HuH-7.5 (cell line): ENCODE measurements around the gene NR5A2.
"Not testable (repeated sequence)": the region's sequence is repeated elsewhere in the genome, so short reads cannot be mapped to it uniquely, and the experiment has no call there.

Experiments
- DNase-seq: peaks from one replicate; pipeline ENCODE4 v3.0.0; 2011; ENCODE audit warnings: low spot score

Gene NR5A2

DNA sequence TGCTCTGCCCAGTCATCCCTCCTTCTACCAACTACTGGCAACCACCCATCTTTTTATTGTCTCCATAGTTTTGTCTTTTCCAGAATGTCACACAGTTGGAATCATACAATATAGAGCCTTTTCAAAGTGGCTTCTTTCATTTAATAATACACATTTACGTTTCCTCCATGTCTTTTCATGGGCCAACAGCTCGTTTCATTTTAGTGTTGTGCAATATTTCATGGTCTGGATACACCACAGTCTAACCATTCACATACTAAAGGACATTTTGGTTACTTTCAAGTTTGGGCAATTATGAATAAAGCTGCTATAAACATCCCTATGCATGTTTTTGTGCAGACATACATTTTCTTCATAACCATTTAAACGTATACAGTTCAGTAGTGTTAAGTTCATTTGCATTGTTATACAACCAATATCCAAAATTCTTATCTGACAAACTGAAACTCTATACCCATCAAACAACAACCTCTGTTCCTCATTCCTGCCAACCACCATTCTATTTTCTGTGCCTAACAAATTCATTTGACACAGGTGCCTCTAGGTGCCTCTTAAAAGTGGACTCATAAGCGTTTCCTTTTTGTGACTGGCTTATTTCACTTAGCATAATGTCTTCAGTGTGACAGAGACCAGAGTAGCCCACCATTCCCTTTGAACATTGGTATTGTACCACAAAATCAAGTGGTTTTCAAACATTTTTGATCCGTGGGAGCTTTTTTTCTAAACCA is 138.1 kb downstream of the NR5A2 start:
- no peak for DNase-seq

DNA sequence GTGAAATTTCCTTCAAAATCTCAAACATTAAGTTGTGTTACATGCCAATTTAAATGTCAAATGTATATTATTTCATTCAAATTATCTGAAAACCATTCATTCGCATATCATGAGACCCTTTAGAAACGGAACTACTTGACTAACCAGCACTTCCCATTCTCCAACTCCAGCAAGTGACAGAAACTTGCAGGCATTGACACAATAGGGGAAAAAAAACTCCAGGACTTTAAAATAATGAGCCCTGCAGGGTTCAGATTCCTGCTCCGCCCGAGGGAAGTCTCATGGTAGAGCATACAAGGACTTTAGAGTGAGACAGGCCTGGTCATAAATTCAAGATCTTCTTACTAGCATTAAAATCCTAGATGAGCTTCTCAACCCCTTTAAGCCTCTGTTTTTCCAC is 138.9 kb downstream of the NR5A2 start:
- DNase-seq = no peak

DNA sequence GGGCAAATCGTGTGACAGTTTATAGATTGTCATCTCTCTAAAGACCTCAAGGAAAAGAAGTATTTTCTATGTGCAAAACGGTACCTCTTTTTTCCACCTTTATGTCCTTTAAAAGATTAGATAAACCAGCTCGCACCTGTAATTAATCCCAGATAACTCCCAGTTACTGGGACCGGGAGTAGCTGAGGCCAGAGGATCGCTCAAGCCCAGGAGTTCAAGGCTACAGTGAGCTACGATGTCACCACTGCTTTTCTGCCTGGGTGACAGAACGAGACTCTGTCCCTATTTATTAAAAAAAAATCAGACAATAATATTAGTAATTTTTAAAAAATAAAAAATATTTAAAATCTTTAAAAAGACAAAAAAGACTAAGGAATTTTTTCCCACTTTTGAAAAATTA is 141.4 kb downstream of the NR5A2 start:
- DNase-seq = no peak

DNA sequence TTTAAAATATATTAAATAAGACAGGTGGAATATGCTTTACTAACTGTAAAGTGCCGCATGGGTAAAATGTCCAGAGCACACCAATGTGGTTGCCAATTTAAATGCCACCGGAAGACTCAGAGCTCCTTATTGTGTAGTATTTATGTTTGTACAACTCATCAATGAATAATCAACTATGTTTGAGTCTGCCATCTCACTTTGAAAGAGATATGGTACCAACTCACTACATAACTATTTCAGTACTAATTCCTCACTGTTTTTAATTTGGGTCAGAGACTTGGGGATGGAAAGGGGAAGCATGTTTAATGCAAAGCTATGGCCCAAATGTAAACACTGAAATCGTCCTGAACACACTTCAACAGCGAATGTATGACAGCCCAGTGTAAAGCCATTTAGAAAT is 144.8 kb downstream of the NR5A2 start:
- no peak for DNase-seq

DNA sequence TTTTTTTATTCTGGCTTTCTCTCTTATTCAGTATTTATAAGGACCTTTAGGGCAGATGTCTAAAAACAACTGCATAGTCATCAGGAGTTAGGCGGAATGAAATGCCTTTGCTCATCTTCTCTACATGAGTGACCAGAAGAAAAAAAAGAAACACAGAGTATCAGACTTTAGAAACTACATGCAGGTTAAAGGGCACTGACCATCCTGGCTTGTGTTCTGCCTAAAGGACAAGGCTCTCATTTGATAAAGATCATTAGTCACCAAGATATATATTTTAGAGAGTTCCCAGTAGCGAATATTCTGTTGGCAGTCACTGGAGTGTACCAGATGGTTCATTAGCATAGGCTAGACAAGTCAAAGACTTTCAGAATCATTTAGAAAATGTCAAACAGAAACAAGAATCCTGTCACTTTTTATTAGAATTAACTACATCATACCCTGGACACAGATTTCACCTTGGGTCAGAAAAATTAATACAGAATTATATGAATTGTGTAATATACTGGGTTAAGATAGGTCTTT is 145.6 kb downstream of the NR5A2 start:
- DNase-seq = no peak

DNA sequence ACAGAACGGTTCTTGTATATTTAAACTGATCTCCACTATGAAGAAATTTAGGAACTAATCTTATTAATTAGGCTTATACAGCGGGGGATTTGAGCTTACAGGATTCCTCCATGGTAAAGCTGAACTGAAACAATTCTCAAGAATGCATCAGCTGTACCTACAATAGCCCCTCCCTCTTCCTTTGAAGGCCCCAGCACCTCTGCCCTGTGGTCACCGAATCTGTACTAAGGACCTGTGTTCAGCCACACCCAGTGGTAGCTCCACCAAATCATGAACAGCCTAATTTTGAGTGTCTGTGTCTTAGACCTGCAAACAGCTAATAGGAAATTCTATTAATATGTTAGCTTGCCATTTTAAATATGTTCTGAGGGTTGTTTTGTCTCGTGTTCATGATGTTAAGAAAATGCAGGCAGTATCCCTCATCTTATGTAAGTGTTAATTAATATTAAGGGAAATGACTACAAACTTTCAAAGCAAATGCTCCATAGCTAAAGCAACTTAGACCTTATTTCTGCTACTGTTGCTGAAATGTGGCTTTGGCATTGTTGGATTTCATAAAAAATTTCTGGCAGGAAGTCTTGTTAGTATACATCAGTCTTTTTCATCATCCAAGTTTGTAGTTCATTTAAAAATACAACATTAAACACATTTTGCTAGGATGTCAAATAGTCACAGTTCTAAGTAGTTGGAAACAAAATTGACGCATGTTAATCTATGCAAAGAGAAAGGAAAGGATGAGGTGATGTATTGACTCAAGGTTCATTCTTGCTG is 147.2 kb downstream of the NR5A2 start:
- DNase-seq = no peak

DNA sequence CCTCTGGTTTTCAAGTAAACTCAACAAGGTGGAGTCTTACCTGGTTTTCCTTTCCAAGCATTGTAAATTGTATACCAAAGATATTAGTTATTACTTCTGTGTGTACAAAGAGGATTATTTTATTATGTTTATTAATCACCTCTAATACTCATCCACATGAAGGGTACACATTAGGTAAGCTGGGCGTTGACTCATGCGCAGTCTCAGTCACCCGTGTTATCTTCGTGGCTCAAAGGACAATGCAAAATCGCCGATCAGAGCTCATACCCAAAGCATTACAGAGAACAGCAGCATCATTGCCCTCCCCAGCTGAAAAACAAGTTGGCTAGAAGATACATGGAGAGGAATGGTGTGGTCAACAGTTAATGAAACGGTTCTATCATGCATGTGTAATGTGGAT is 148.7 kb downstream of the NR5A2 start:
- DNase-seq = no peak

DNA sequence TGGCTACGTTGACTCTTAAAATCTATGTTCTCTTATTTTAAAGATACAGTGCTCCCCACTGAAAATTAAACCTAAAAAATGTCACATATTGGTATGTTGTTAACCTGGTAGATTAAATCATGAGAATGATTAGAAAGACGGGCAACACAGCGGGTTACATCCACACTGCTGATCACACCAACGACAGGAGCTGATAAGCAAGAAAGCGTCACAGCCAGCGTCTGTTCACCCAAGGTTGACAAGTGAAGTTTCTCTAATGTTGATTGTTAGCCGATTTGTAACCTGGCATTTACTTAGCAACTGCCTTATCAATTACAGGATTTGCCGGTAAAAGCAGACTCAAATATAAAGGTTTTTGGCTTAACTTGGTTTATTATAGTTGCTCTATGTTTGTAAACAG is 149.3 kb downstream of the NR5A2 start:
- no peak for DNase-seq

DNA sequence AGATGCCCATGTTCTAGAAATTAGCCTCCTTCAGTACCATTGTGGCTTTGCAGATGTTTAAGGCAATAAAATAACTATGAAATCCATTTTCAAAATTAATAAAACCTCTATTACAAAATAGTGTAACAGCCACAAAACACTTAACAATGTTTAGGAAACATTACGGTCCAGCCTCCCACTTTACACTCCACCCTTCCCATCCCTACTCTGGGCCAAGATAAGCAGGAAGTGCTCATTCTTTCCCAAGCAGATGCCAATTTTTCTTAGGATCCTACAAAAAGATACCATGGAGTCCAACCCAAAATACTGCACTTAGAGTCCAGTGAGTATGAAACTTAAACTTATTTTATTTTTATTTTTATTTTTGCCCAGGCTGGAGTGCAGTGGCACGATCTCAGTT is 150.8 kb downstream of the NR5A2 start:
- DNase-seq = no peak

DNA sequence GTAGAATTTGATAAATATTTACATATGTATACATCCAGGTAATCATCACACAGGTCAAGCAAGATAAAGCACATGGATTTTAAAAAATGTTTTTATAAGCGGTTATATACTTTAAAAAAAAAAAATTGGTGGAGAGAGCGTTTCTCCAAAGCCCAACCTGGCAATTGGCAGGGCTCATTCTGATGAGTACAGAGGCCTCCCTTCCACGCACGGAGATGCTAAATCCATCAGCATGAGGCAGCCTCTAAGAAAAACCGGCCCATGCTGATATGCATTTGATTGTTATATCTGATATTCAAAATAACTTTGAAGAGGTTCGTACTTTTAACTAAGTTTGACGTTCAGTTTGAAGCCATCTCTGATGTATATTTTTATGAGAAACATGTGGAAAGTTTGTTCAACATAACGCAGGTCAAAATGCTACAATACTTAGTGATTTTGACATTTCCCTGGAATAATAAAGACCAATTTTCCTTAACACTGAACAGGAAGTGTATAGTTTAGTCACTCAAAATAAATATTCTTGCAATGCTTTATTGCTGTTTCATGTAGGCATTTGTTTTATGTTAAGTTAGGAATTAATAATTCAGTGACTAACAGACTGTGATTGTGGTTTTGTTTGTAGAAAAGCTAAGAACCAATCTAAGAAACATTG is 151.7 kb downstream of the NR5A2 start:
- no peak for DNase-seq

DNA sequence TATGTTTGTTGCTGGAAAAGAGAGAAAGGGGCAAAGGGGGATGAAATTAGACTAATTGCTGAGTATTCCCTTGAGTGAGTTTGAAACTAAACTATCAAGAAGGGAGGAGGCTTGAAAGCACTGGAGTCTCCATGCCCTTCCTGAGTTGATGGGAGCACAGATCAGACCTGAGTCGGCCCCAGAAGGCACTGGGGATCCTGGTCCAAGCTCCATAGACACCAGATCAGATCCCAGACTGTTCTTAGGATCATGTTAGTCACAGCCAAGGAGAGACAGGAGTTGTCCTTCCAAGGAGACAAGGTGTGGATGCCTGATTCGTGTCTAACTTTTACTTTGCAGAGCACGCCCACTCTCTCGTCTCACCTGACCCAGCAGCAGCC is 152.3 kb downstream of the NR5A2 start:
- no peak for DNase-seq

DNA sequence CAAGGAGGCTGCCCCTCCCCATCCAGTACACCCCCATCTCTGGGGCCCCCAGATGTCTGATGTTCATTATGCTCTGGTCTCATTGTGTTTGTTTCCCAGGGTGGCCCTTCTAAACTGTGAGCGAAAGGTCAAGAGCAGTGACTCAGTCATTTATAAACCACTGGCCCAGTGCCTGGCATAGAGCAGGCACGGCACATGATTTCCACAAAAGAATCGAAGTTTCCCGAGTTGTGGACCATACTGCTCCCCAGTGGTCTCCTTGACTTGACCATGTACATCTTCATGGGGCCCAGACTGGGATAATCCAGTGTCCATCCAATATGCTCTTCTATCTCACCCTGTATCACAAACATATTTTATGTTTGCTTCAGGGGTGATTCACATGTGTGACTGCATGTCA is 153.3 kb downstream of the NR5A2 start:
- DNase-seq = no peak

DNA sequence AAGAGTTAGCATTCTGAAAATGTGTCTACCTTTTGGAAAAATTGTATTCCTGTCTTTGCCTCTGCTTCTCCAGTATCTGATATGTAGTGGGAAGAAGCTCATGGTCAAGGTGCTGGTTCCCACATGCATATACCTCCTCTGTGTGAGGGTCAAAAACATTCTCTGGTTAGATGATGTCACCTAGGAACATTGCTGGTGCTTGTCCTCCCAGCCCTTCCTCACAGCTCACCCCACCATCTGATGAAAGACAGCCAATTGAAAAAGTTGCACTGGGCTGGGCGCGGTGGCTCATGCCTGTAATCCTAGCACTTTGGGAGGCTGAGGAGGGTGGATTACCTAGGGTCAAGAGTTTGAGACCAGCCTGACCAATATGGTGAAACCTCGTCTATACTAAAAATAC is 154.4 kb downstream of the NR5A2 start:
- no peak for DNase-seq

DNA sequence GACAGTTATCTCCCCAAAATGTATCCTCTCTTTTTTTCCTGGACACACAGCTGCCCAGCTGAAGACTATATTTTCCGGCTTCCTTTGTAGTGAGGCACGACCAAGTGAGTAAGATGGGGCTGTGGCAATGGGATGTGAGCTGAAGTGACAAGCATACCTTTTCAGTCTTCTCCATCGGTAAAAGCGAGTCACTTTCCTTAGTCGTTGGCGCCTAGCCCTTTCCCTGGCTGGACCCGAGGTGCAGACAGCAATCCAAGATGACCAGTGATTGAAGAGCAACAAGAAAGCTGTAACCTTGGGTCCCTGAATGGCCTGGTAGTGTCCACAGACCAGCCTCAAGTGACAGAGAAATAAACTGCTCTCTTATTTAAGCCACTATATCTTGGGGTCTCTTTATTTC is 155.2 kb downstream of the NR5A2 start:
- DNase-seq = no peak

DNA sequence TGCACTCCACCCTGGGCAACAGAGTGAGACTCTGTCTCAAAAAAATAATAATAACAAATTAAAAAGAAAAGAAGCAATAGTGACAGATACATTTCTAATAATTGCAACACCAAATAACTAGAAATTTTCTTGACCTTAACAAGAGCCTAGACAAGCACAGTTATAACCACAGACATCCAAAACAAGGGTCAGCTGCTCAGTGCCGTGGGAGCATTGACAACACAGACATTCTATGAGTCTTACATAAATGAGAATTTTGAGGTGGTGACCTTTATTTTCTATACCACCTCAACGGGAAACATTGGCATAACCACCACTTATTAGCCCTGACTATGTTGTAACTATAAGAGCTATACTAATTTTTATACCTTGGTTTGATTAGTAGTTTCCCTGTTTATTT is 156.1 kb downstream of the NR5A2 start:
- no peak for DNase-seq

DNA sequence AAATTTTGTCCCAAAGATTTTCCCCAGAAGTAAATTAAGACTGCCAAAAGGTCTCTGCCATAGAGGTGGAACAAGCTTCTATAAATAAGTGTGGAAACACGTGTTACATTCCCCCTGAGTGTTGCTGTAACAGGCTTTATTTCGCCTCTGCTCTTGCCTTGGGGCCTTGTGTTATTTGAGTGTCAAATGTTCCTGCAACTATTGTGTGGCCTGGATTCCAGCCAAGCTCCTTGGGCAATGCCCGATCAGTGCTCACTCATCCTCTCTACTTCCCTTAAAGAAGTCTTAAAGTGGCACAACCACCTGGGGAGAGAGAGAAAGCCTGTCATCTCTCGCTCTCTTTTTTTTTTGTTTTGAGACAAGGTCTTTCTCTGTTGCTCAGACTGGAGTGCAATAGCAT is 156.7 kb downstream of the NR5A2 start:
- peak; percentile 12 for DNase-seq

DNA sequence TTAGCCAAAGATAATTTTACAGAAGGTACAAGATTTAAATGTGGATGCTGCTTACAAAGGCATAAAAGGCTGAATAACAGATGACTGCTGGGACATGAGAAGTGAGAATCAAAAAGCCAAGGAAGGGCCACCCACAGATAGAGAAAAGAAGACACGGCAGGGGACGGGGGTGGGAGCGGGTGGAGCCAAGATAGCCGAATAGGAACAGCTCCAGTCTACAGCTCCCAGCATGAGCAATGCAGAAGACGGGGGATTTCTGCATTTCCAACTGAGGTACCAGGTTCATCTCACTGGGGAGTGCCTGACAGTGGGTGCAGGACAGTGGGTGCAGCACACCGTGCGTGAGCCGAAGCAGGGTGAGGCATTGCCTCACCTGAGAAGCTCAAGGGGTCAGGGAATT is 157.7 kb downstream of the NR5A2 start:
- not testable (repeated sequence) for DNase-seq

DNA sequence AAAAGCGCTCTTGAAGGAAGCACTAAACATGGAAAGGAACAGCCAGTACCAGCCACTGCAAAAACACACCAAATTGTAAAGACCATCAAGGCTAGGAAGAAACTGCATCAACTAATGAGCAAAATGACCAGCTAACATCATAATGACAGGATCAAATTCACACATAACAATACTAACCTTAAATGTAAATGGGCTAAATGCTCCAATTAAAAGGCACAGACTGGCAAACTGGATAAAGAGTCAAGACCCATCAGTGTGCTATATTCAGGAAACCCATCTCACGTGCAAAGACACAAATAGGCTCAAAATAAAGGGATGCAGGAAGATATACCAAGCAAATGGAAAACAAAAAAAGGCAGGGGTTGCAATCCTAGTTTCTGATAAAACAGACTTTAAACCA is 159.8 kb downstream of the NR5A2 start:
- DNase-seq = not testable (repeated sequence)

DNA sequence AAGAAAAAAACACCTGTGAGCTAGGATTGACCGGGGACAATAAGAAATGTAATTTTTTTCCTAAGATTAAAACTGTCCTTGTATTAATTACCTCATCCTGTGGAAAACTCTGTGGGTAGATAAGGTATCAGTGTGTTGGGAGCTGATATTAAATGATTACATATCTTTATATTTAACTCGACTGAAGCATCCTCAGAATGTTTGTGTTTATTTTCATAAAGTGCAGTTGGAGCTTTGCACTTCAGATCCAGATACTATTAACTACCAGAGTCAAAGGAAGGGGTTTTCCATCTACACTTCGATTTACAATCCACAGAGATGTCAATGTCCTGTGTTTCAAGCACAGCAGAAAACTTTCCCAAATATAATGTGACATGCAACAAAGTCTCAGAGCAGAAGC is 164.5 kb downstream of the NR5A2 start:
- DNase-seq = no peak

DNA sequence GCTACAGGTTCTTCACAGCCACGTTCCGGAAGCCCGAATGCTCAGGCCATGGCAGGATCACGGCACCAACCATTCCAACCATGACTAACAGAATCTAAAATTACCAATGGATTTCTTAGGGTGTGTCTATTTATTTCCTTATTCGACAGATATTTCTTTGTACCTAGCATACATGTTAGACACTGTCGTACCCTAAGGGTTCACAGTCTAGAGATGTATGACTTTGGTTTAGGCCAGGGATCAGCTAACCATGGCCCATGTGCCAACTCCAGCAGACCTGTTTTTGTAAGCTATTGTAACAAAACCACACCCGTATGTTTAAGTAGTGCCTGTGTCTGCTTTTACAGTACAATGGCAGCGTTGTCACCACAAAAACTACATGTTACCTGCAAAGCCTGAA is 167.0 kb downstream of the NR5A2 start:
- no peak for DNase-seq

DNA sequence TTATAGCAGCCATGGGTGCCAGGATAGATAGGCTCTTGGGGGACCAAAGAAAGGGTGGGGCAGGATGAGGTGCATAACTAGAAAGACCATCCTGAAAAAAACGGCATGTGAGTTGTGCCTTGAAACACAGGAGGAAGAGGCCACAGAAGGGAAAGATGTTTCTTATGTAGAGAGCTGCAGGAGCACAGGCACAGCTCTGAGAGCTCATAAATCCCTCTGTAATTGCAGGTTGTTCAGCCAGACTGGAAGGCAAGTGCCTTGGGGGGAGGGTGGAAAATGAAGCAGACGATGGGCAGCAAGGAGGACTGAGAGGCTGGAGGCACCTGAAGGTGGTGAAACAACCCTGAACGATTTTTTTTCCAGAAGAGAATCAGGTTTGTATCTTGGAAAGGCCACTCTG is 170.7 kb downstream of the NR5A2 start:
- DNase-seq = no peak

DNA sequence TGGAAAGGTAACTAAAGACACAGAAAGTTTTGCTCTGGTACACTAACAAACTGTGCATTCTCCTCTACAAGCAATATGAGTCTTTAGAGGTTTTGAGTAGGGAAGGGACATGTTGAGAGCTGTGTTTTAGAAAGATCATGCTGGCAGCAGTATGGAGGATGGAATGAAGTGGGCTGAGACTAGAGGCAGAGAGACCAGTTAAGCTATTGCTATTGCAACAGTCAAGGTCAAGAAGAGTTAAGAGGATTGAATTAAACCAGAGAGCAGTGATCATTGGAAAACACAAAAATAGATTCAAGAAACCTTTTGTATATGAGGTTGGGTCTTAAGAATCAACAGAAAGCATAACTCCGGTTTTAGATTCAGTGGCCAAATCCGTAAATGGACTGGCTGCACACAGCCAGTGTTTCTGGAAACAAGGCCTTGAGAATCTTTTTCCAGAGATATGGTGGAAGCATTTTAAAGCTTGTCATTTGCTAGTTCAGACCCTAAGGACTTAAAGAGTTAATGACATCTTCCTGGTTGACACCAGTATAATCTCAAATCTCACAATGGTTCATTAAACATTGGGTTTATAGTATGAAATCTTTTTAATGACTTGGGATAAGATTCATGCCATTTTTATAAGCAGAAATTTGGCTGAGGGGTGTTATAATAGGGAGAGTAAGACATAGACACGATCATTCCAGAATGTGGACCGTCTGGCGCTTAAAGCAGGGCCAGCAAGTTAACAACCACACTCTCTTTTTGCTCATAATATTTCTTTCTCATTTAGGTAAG is 177.9 kb downstream of the NR5A2 start:
- DNase-seq = no peak
